GM21447 (cell line): ENCODE measurements around the gene KIF5C.

Experiments used
- ATAC-seq: cut with Tn5 transposase; IDR thresholded peaks from one replicate; pipeline ENCODE4 v1.9.1; 2021; ENCODE audit not compliant: unreplicated experiment

Gene KIF5C

GRCh38 chr2:148988337-148988736 is 113.3 kb downstream of the KIF5C start:
- no peak for ATAC-seq

- ATAC-seq, result no peak
Measured at GRCh38 chr2:148989882-148990493, 115.0 kb downstream of the KIF5C start.

- ATAC-seq, result no peak
Measured at GRCh38 chr2:148990968-148991367, 115.9 kb downstream of the KIF5C start.

GRCh38 chr2:148992448-148992847 is 117.4 kb downstream of the KIF5C start:
- ATAC-seq, result no peak

- no peak for ATAC-seq
Measured at GRCh38 chr2:148993351-148993750, 118.3 kb downstream of the KIF5C start.

GRCh38 chr2:148994341-148994740 is 119.3 kb downstream of the KIF5C start:
- no peak for ATAC-seq

- no peak for ATAC-seq
Measured at GRCh38 chr2:148996805-148997204, 121.8 kb downstream of the KIF5C start.

GRCh38 chr2:148998165-148998830 is 123.3 kb downstream of the KIF5C start:
- no peak for ATAC-seq

GRCh38 chr2:148998831-148999200 is 123.8 kb downstream of the KIF5C start:
- ATAC-seq, result no peak

GRCh38 chr2:148999451-148999921 is 124.5 kb downstream of the KIF5C start:
- no peak for ATAC-seq

- ATAC-seq, result no peak
Measured at GRCh38 chr2:149000158-149000938, 125.3 kb downstream of the KIF5C start.

- no peak for ATAC-seq
Measured at GRCh38 chr2:149001496-149001895, 126.5 kb downstream of the KIF5C start.

- no peak for ATAC-seq
Measured at GRCh38 chr2:149002378-149002890, 127.4 kb downstream of the KIF5C start.

- ATAC-seq, result no peak
Measured at GRCh38 chr2:149002891-149003740, 128.1 kb downstream of the KIF5C start.

GRCh38 chr2:149004836-149005235 is 129.8 kb downstream of the KIF5C start:
- ATAC-seq, result no peak

- no peak for ATAC-seq
Measured at GRCh38 chr2:149005471-149006077, 130.5 kb downstream of the KIF5C start.

GRCh38 chr2:149006883-149007543 is 132.0 kb downstream of the KIF5C start:
- no peak for ATAC-seq

- ATAC-seq, result no peak
Measured at GRCh38 chr2:149008381-149008780, 133.4 kb downstream of the KIF5C start.

GRCh38 chr2:149009576-149010461 is 134.8 kb downstream of the KIF5C start:
- ATAC-seq, result no peak
